ENCODE data around the gene P4HA2. TPM values are rescaled to one million over a fixed set of nuclear protein-coding genes. Genes with fewer than 3 reads are reported as not detected.

The P4HA2 gene
- total and polyA plus RNA-seq, 9 of the 15 experiments (the other 6 are each of a cell fraction or from before 2014, with no cell fraction given): 9.6 to 50.0 (median 12.7) TPM

GRCh38 chr5:132180134-132180745 lies 47.4 kb downstream of the P4HA2 start (continued):
- TF ChIP-seq MNT (conservative IDR thresholded peaks at IDR 0.05): no peak
- TF ChIP-seq SREBF2 (CRISPR knock-in tag; IDR thresholded peaks at IDR 0.05): no peak
- TF ChIP-seq, protein P1, sequence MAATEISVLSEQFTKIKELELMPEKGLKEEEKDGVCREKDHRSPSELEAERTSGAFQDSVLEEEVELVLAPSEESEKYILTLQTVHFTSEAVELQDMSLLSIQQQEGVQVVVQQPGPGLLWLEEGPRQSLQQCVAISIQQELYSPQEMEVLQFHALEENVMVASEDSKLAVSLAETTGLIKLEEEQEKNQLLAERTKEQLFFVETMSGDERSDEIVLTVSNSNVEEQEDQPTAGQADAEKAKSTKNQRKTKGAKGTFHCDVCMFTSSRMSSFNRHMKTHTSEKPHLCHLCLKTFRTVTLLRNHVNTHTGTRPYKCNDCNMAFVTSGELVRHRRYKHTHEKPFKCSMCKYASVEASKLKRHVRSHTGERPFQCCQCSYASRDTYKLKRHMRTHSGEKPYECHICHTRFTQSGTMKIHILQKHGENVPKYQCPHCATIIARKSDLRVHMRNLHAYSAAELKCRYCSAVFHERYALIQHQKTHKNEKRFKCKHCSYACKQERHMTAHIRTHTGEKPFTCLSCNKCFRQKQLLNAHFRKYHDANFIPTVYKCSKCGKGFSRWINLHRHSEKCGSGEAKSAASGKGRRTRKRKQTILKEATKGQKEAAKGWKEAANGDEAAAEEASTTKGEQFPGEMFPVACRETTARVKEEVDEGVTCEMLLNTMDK (IDR thresholded peaks at IDR 0.05; ENCODE audit: borderline replicate concordance, insufficient read depth, low read depth, low read length, poor library complexity, severe bottlenecking): peak; percentile 18
- TF ChIP-seq XRCC5 (IDR thresholded peaks at IDR 0.05; ENCODE audit: low read depth, low read length): 0 out of 2 replicates have a peak, but pooled peaks have one; percentile 43
- TF ChIP-seq USF2 (CRISPR knock-in tag; IDR thresholded peaks at IDR 0.05): no peak
- 0 out of 4 replicates have a peak, but pooled peaks of 1 of the 2 experiments have one; percentile 17 for TF ChIP-seq ZNF639 (CRISPR knock-in tag; conservative IDR thresholded peaks at IDR 0.05 in 1 of 2, IDR thresholded peaks at IDR 0.05 in 1 of 2)
- no peak for TF ChIP-seq SIX5 (IDR thresholded peaks at IDR 0.05; ENCODE audit: borderline replicate concordance in 1 of 2, insufficient read depth in 1 of 2, low read depth in 1 of 2, low read length in 2 of 2)
- peak; percentile 81 to 94 (median 88) for TF ChIP-seq CTCF (IDR thresholded peaks at IDR 0.05 in 2 of 3, conservative IDR thresholded peaks at IDR 0.05 in 1 of 3; ENCODE audit: insufficient read depth in 2 of 3, low read depth in 1 of 3, low read length in 3 of 3)
- no peak; the same call in 1 of the 2 replicates for TF ChIP-seq HCFC1 (IDR thresholded peaks at IDR 0.05; ENCODE audit: low read depth, low read length)
- 0 out of 2 replicates have a peak, but pooled peaks have one; percentile 6 for TF ChIP-seq POLR2AphosphoS2 (IDR thresholded peaks at IDR 0.05; ENCODE audit: low read length)
- TF ChIP-seq, protein P2, sequence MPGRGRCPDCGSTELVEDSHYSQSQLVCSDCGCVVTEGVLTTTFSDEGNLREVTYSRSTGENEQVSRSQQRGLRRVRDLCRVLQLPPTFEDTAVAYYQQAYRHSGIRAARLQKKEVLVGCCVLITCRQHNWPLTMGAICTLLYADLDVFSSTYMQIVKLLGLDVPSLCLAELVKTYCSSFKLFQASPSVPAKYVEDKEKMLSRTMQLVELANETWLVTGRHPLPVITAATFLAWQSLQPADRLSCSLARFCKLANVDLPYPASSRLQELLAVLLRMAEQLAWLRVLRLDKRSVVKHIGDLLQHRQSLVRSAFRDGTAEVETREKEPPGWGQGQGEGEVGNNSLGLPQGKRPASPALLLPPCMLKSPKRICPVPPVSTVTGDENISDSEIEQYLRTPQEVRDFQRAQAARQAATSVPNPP (IDR thresholded peaks at IDR 0.05; ENCODE audit: borderline replicate concordance, insufficient read depth, insufficient read length): no peak
- TF ChIP-seq ID3 (CRISPR knock-in tag; IDR thresholded peaks at IDR 0.05): no peak
- no peak for TF ChIP-seq ID3 (tag; IDR thresholded peaks at IDR 0.05)

Measured in K562 (cell line).